HepG2 (cell line): Measurements from ENCODE around the gene NCOA7. TPM values are rescaled to one million over a fixed set of nuclear protein-coding genes. Genes with fewer than 3 reads are reported as not detected.

Experiments used
- AHDC1 ChIP-seq: sonication (generic); formaldehyde crosslinking; IDR thresholded peaks from 2 replicates; pipeline ENCODE4 v1.5.1; 2020; ENCODE audit warnings: mild to moderate bottlenecking, missing genetic modification reagents, borderline replicate concordance
- ATF4 ChIP-seq, 2 experiments: fragments of 450-650 bp in 1 of 2; sonication (generic) in 1 of 2; formaldehyde crosslinking; IDR thresholded peaks; 2 replicates each; pipeline versions ENCODE4 v1.5.0 to v1.8.0; 2020 to 2022; ENCODE audit warnings: mild to moderate bottlenecking in 1 of 2, missing genetic modification reagents in 1 of 2
- CTCF ChIP-seq: sonication (generic); formaldehyde crosslinking; IDR thresholded peaks from 2 replicates; pipeline ENCODE4 v1.5.0; 2020; ENCODE audit warnings: mild to moderate bottlenecking, missing genetic modification reagents, moderate library complexity
- GATAD2A ChIP-seq: IDR thresholded peaks from 2 replicates; pipeline ENCODE4 v1.6.1; 2016
- GLI4 ChIP-seq: sonication (generic); formaldehyde crosslinking; IDR thresholded peaks from 2 replicates; pipeline ENCODE4 v1.5.1; 2020; ENCODE audit warnings: missing genetic modification reagents, mild to moderate bottlenecking, moderate library complexity, borderline replicate concordance
- KLF6 ChIP-seq: IDR thresholded peaks from 2 replicates; pipeline ENCODE4 v1.8.0; 2016; ENCODE audit warnings: missing biosample characterization, missing genetic modification reagents
- MYC ChIP-seq: sonication (generic); formaldehyde crosslinking; IDR thresholded peaks from 2 replicates; pipeline ENCODE4 v1.9.0; 2021; ENCODE audit warnings: missing genetic modification reagents, borderline replicate concordance
- RCOR2 ChIP-seq: IDR thresholded peaks from 2 replicates; pipeline ENCODE4 v1.6.1; 2016; ENCODE audit warnings: missing biosample characterization, missing genetic modification reagents
- STAG1 ChIP-seq: sonication (generic); formaldehyde crosslinking; IDR thresholded peaks from 2 replicates; pipeline ENCODE4 v1.4.0; 2020; ENCODE audit warnings: missing genetic modification reagents
- ZBTB38 ChIP-seq: sonication (generic); formaldehyde crosslinking; IDR thresholded peaks from 2 replicates; pipeline ENCODE4 v1.5.1; 2020; ENCODE audit warnings: mild to moderate bottlenecking, missing genetic modification reagents
- ZBTB8A ChIP-seq: sonication (generic); formaldehyde crosslinking; IDR thresholded peaks from 2 replicates; pipeline ENCODE4 v1.4.0; 2020; ENCODE audit warnings: mild to moderate bottlenecking, low read depth, missing genetic modification reagents, borderline replicate concordance
- ZFP82 ChIP-seq: sonication (generic); formaldehyde crosslinking; IDR thresholded peaks from 2 replicates; pipeline ENCODE4 v1.5.1; 2020; ENCODE audit warnings: mild to moderate bottlenecking, missing genetic modification reagents, borderline replicate concordance
- ZMYM4 ChIP-seq: sonication (generic); formaldehyde crosslinking; IDR thresholded peaks from 2 replicates; pipeline ENCODE4 v1.8.1; 2023; ENCODE audit warnings: mild to moderate bottlenecking, missing genetic modification reagents
- ZNF3 ChIP-seq: IDR thresholded peaks from 2 replicates; pipeline ENCODE4 v1.7.0; 2017; ENCODE audit warnings: inconsistent platforms
- ZNF761 ChIP-seq: sonication (generic); formaldehyde crosslinking; conservative IDR thresholded peaks from 2 replicates; pipeline ENCODE4 v1.4.0; 2020; ENCODE audit warnings: mild to moderate bottlenecking, missing genetic modification reagents
- polyA plus RNA-seq, 8 experiments: library from polyadenylated mRNA; depleted of rRNA in 3 of 8; stranded (reverse) in 7 of 8; unstranded in 1 of 8; fragments of >200 nt; fragmentation: Illumina TruSeq in 4 of 8; extraction: Trizol in 4 of 8; gene quantifications; 2 replicates each; pipeline versions ENCODE4 v1.2.1 to v1.2.3, GENCODE V29; 2011 to 2016; ENCODE audit warnings: low read depth in 4 of 8, missing spikeins in 1 of 8, mixed read lengths in 1 of 8; ENCODE audit not compliant: insufficient read depth in 1 of 8
- total RNA-seq, 5 experiments: library from RNA; depleted of rRNA; stranded (reverse); fragments of >200 nt; fragmentation: Illumina TruSeq; extraction: Trizol; gene quantifications; 2 replicates each; pipeline ENCODE4 v1.2.3, GENCODE V29; 2016; ENCODE audit warnings: low read depth in 1 of 5

NCOA7 gene
- total and polyA plus RNA-seq, 2 of the 13 experiments (the other 11 are each of a cell fraction or from before 2014, with no cell fraction given), result 13.6 to 20.8 TPM

- TF ChIP-seq ATF4 (CRISPR knock-in tag; IDR thresholded peaks at IDR 0.05), result no peak
- no peak for TF ChIP-seq RCOR2 (CRISPR knock-in tag)
- no peak for TF ChIP-seq AHDC1
- no peak for TF ChIP-seq GLI4 (CRISPR knock-in tag)
- TF ChIP-seq MYC (CRISPR knock-in tag), result 0 out of 2 replicates have a peak, but pooled peaks have one; percentile 25
- no peak for TF ChIP-seq ZFP82 (CRISPR knock-in tag)
- peak; percentile 41; the same call in 1 of the 2 replicates for TF ChIP-seq STAG1 (CRISPR knock-in tag)
- TF ChIP-seq CTCF, result peak; percentile 64
- no peak for TF ChIP-seq KLF6 (CRISPR knock-in tag)
- TF ChIP-seq ZNF761 (CRISPR knock-in tag), result no peak
- TF ChIP-seq GATAD2A (CRISPR knock-in tag), result no peak
- TF ChIP-seq ZBTB8A (CRISPR knock-in tag), result no peak
- TF ChIP-seq ZMYM4 (CRISPR knock-in tag), result peak; percentile 24; the same call in 1 of the 2 replicates
- no peak for TF ChIP-seq ZNF3 (CRISPR knock-in tag)
- TF ChIP-seq ZBTB38 (CRISPR knock-in tag), result peak; percentile 79
Observed at GRCh38 chr6:125759184-125759902, 31.4 kb upstream of the NCOA7 start (continued).
